Measurements from ENCODE around the gene PELO. TPM values are rescaled to one million over a fixed set of nuclear protein-coding genes. Genes with fewer than 3 reads are reported as not detected.

Gene PELO
- total and polyA plus RNA-seq, 2 donors (not counting 1 experiment from before 2014, with no cell fraction given): 2.2 to 5.8 TPM

- CTCF ChIA-PET: no interaction called here
- no peak for ATAC-seq (ENCODE audit: low read depth)
- DNase-seq: no peak
These were observed 22.2 kb downstream of the PELO start for GRCh38 chr5:52809884-52810283.

DNA sequence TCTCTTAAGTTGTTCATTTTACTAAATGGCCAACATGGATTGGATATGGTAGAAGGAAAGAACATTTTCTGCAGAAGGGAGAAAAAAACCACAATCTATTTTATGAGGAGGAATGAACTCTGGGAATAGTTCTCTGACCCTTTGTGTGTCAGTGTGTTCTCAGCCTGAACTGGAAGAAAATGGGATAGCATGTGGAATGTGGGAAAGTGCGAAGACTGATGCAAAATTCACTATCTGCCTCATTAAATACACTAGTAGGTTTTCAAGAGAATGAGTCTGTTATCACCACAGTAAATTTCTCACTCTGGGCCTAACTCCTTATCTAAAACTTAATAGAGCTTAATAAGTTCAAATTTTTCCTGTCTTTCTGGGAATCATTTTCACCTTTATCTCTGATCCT is 22.7 kb downstream of the PELO start:
- no peak overlapping the region for H3K27ac ChIP-seq (ENCODE audit: low read length in 2 of 2)
- intact Hi-C loops (cut with micrococcal nuclease): no loop called here
- no peak for TF ChIP-seq EZH2 (IDR thresholded peaks at IDR 0.05; ENCODE audit: borderline replicate concordance, insufficient read depth, low read depth, low read length, poor library complexity, severe bottlenecking)
- no peak for TF ChIP-seq CTCF (IDR thresholded peaks at IDR 0.05)
- ATAC-seq (ENCODE audit: low read depth) (no peak), DNase-seq (no peak)
- H3K4me2 ChIP-seq (replicated peaks; ENCODE audit: low read depth, low read length, poor library complexity, severe bottlenecking): no peak overlapping the region
- Mint-ChIP-seq H3K27me3 (peaks cover 2% of the 10 kb centered on the region), H3K4me1 (no peaks in the 10 kb centered on the region), H3K4me3 (no peak overlapping the region), H3K9me3 (ENCODE audit: insufficient read depth) (no peaks in the 10 kb centered on the region), H3K27ac (no peak overlapping the region)
- H3K79me2 ChIP-seq (ENCODE audit: control insufficient read depth, insufficient read depth, low read length): no peaks in the 10 kb centered on the region
- no peak overlapping the region for H3K9ac ChIP-seq (ENCODE audit: low read length)
- no peaks in the 10 kb centered on the region for H3K27me3 ChIP-seq (replicated peaks in 1 of 4; ENCODE audit: control extremely low read depth in 1 of 4, control insufficient read depth in 3 of 4, insufficient read depth in 4 of 4, low read length in 3 of 4)
- H4K20me1 ChIP-seq (ENCODE audit: control insufficient read depth, insufficient read depth, low read length, poor library complexity, severe bottlenecking): no peaks in the 10 kb centered on the region
- POLR2A ChIA-PET: no interaction called here
- H3K9me3 ChIP-seq (ENCODE audit: control extremely low read depth in 1 of 3, control insufficient read depth in 2 of 3, insufficient read depth in 1 of 3, low read length in 2 of 3): no peaks in the 10 kb centered on the region
- CTCF ChIA-PET: no interaction called here
- no peaks in the 10 kb centered on the region for H3K36me3 ChIP-seq (replicated peaks in 1 of 2; ENCODE audit: control extremely low read depth in 1 of 2, control insufficient read depth in 1 of 2, extremely low read depth in 1 of 2, insufficient read depth in 2 of 2, low read length in 1 of 2)
- WGBS (ENCODE audit: insufficient coverage): no CpG with 5 or more reads among the region's 1 CpG
- H3K4me1 ChIP-seq (ENCODE audit: control insufficient read depth in 2 of 2, insufficient read depth in 2 of 2, low read length in 2 of 2): no peaks in the 10 kb centered on the region
- H3K4me3 ChIP-seq (ENCODE audit: control extremely low read depth in 1 of 5, extremely low read depth in 1 of 5, insufficient read depth in 1 of 5, low read depth in 2 of 5, low read length in 4 of 5): no peak overlapping the region
- H2AFZ ChIP-seq (ENCODE audit: insufficient read depth, low read depth, low read length, poor library complexity, severe bottlenecking): no peak overlapping the region

More at GRCh38 chr5:52809884-52810283, 22.2 kb downstream of the PELO start:
- Histone ChIP-seq H3K36me3 (replicated peaks in 1 of 2; ENCODE audit: control extremely low read depth in 1 of 2, control insufficient read depth in 1 of 2, extremely low read depth in 1 of 2, insufficient read depth in 2 of 2, low read length in 1 of 2) (no peaks in the 10 kb centered on the region), H4K20me1 (ENCODE audit: control insufficient read depth, insufficient read depth, low read length, poor library complexity, severe bottlenecking) (no peaks in the 10 kb centered on the region), H3K27me3 (replicated peaks in 1 of 4; ENCODE audit: control extremely low read depth in 1 of 4, control insufficient read depth in 3 of 4, insufficient read depth in 4 of 4, low read length in 3 of 4) (no peaks in the 10 kb centered on the region), H3K9ac (ENCODE audit: low read length) (no peak overlapping the region), H3K79me2 (ENCODE audit: control insufficient read depth, insufficient read depth, low read length) (no peaks in the 10 kb centered on the region), H3K27ac (ENCODE audit: low read length in 2 of 2) (no peak overlapping the region), H3K4me1 (ENCODE audit: control insufficient read depth in 2 of 2, insufficient read depth in 2 of 2, low read length in 2 of 2) (no peaks in the 10 kb centered on the region), H3K9me3 (ENCODE audit: control extremely low read depth in 1 of 3, control insufficient read depth in 2 of 3, insufficient read depth in 1 of 3, low read length in 2 of 3) (no peaks in the 10 kb centered on the region), H3K4me2 (replicated peaks; ENCODE audit: low read depth, low read length, poor library complexity, severe bottlenecking) (no peak overlapping the region), H3K4me3 (ENCODE audit: control extremely low read depth in 1 of 5, extremely low read depth in 1 of 5, insufficient read depth in 1 of 5, low read depth in 2 of 5, low read length in 4 of 5) (no peak overlapping the region), H2AFZ (ENCODE audit: insufficient read depth, low read depth, low read length, poor library complexity, severe bottlenecking) (no peak overlapping the region)
- Mint-ChIP-seq H3K27me3 (no peaks in the 10 kb centered on the region), H3K4me1 (peaks cover 5% of the 10 kb centered on the region), H3K9me3 (ENCODE audit: insufficient read depth) (no peaks in the 10 kb centered on the region), H3K4me3 (no peak overlapping the region), H3K27ac (no peak overlapping the region)
- intact Hi-C loops (cut with micrococcal nuclease): no loop called here
- POLR2A ChIA-PET: no interaction called here
- TF ChIP-seq EZH2 (IDR thresholded peaks at IDR 0.05; ENCODE audit: borderline replicate concordance, insufficient read depth, low read depth, low read length, poor library complexity, severe bottlenecking): no peak
- WGBS (ENCODE audit: insufficient coverage): 0% methylated on average over 1 of the region's 1 CpG
